GM23338 (cell line): ENCODE data around the gene MCTP1. TPM values are rescaled to one million over a fixed set of nuclear protein-coding genes. Genes with fewer than 3 reads are reported as not detected.

ENCODE experiments used
- ATAC-seq: fragments of 200-7000 bp; cut with Tn5 transposase; 3 replicates; pipeline ENCODE4 v1.9.1; 2020
- DNase-seq: peaks from one replicate; pipeline ENCODE4 v3.0.0-alpha.2; 2015; ENCODE audit warnings: low spot score
- H2AFZ ChIP-seq: fragments of 200-600 bp; sonication (generic); 2 replicates; pipeline ENCODE4 v1.8.0; 2016; ENCODE audit warnings: antibody characterized with exemption, mild to moderate bottlenecking, moderate library complexity
- H3F3A ChIP-seq: fragments of 200-600 bp; sonication (generic); replicated peaks from 2 replicates; pipeline ENCODE4 v1.8.0; 2017; ENCODE audit warnings: antibody characterized with exemption, mixed run types, low read depth
- H3K27ac ChIP-seq: fragments of 200-600 bp; sonication (generic); 2 replicates; pipeline ENCODE4 v1.6.1; 2016; ENCODE audit warnings: low read depth
- H3K27me3 ChIP-seq: fragments of 200-600 bp; sonication (generic); 2 replicates; pipeline ENCODE4 v1.8.0; 2016; ENCODE audit warnings: mild to moderate bottlenecking, mixed run types, moderate library complexity; ENCODE audit not compliant: insufficient read depth
- H3K36me3 ChIP-seq: fragments of 200-600 bp; sonication (generic); 2 replicates; pipeline ENCODE4 v1.8.0; 2016; ENCODE audit warnings: mild to moderate bottlenecking; ENCODE audit not compliant: insufficient read depth
- H3K4me1 ChIP-seq: fragments of 200-600 bp; sonication (generic); 2 replicates; pipeline ENCODE4 v1.8.0; 2016; ENCODE audit warnings: mild to moderate bottlenecking, moderate library complexity; ENCODE audit not compliant: insufficient read depth
- H3K4me2 ChIP-seq: fragments of 200-600 bp; sonication (generic); 2 replicates; pipeline ENCODE4 v1.7.1; 2017; ENCODE audit warnings: mixed run types
- H3K4me3 ChIP-seq: fragments of 200-600 bp; sonication (generic); 2 replicates; pipeline ENCODE4 v1.6.1; 2016; ENCODE audit warnings: mixed run types
- H3K79me2 ChIP-seq: fragments of 200-600 bp; sonication (generic); replicated peaks from 2 replicates; pipeline ENCODE4 v1.8.0; 2017; ENCODE audit warnings: mild to moderate bottlenecking; ENCODE audit not compliant: insufficient read depth
- H3K9me2 ChIP-seq: fragments of 200-600 bp; sonication (generic); 2 replicates; pipeline ENCODE4 v1.8.0; 2017; ENCODE audit not compliant: insufficient read depth
- H4K20me1 ChIP-seq: fragments of 200-600 bp; sonication (generic); replicated peaks from 2 replicates; pipeline ENCODE4 v1.8.0; 2017; ENCODE audit warnings: mild to moderate bottlenecking; ENCODE audit not compliant: insufficient read depth
- H3K27ac Mint-ChIP-seq: 2 replicates; pipeline ENCODE4 v1.8.0; 2020; ENCODE audit warnings: inconsistent platforms, mild to moderate bottlenecking, moderate library complexity, mixed read lengths
- H3K27me3 Mint-ChIP-seq: 3 replicates; pipeline ENCODE4 v1.8.0; 2022; ENCODE audit warnings: low read depth, mild to moderate bottlenecking, moderate library complexity, mixed read lengths, inconsistent platforms; ENCODE audit not compliant: insufficient read depth, poor library complexity
- H3K36me3 Mint-ChIP-seq: 3 replicates; pipeline ENCODE4 v1.8.0; 2021; ENCODE audit warnings: low read depth, mild to moderate bottlenecking, inconsistent platforms, moderate library complexity, mixed read lengths
- H3K4me1 Mint-ChIP-seq: 3 replicates; pipeline ENCODE4 v1.8.0; 2020; ENCODE audit warnings: mild to moderate bottlenecking, inconsistent platforms, mixed read lengths
- H3K4me3 Mint-ChIP-seq: 3 replicates; pipeline ENCODE4 v1.8.0; 2021; ENCODE audit warnings: moderate library complexity, mild to moderate bottlenecking, inconsistent platforms, mixed read lengths
- H3K9me3 Mint-ChIP-seq: 3 replicates; pipeline ENCODE4 v1.8.0; 2020; ENCODE audit warnings: moderate library complexity, mild to moderate bottlenecking, inconsistent platforms, mixed read lengths
- CREB1 ChIP-seq: fragments of 250-450 bp; sonication (Bioruptor Pico); IDR thresholded peaks from 2 replicates; pipeline ENCODE4 v1.5.0; 2020; ENCODE audit warnings: low read depth, mild to moderate bottlenecking, moderate library complexity
- ETS1 ChIP-seq: IDR thresholded peaks from 2 replicates; pipeline ENCODE4 v1.6.1; 2016; ENCODE audit warnings: antibody characterized with exemption
- EZH2 ChIP-seq: fragments of 200-600 bp; sonication (generic); IDR thresholded peaks from one replicate; pipeline ENCODE4 v1.8.0; 2017; ENCODE audit warnings: antibody characterized with exemption, mild to moderate bottlenecking, low read depth; ENCODE audit not compliant: unreplicated experiment
- EZH2phosphoT487 ChIP-seq: fragments of 200-600 bp; sonication (generic); IDR thresholded peaks from one replicate; pipeline ENCODE4 v1.8.1; 2018; ENCODE audit warnings: antibody characterized with exemption; ENCODE audit not compliant: unreplicated experiment
- JUNB ChIP-seq: IDR thresholded peaks from one replicate; pipeline ENCODE4 v1.6.1; 2016; ENCODE audit warnings: antibody characterized with exemption; ENCODE audit not compliant: unreplicated experiment
- NANOG ChIP-seq: IDR thresholded peaks from 2 replicates; pipeline ENCODE4 v1.6.1; 2016; ENCODE audit warnings: antibody characterized with exemption, borderline replicate concordance
- POLR2AphosphoS5 ChIP-seq: IDR thresholded peaks from 2 replicates; pipeline ENCODE4 v1.6.1; 2016; ENCODE audit warnings: antibody characterized with exemption, low read depth
- STAT1 ChIP-seq: IDR thresholded peaks from one replicate; pipeline ENCODE4 v1.6.1; 2016; ENCODE audit warnings: antibody characterized with exemption; ENCODE audit not compliant: unreplicated experiment
- ZNF114 ChIP-seq: fragments of 250-450 bp; sonication (Bioruptor Pico); IDR thresholded peaks from 2 replicates; pipeline ENCODE4 v1.5.0; 2020; ENCODE audit warnings: mild to moderate bottlenecking, moderate library complexity
- ZNF331 ChIP-seq: fragments of 250-450 bp; sonication (Bioruptor Pico); IDR thresholded peaks from 2 replicates; pipeline ENCODE4 v1.5.0; 2020; ENCODE audit warnings: low read depth, mild to moderate bottlenecking, moderate library complexity
- ZNF462 ChIP-seq: fragments of 250-450 bp; sonication (Bioruptor Pico); IDR thresholded peaks from 2 replicates; pipeline ENCODE4 v1.5.0; 2020; ENCODE audit warnings: mild to moderate bottlenecking, moderate library complexity
- polyA plus RNA-seq: library from polyadenylated mRNA; unstranded; fragments of >200 nt; fragmentation: Nextera tagmentation; extraction: Ambion mirVana; gene quantifications from 2 replicates; pipeline ENCODE4 v1.2.1, GENCODE V29; 2016
- total RNA-seq: library from RNA; depleted of rRNA; stranded (reverse); fragments of >200 nt; shearing (Covaris generic); gene quantifications from 2 replicates; pipeline ENCODE4 v1.2.3, GENCODE V29; 2014
- TF ChIP-seq, protein P1 (sequence below): IDR thresholded peaks from one replicate; pipeline ENCODE4 v1.6.1; 2018; ENCODE audit warnings: antibody characterized with exemption; ENCODE audit not compliant: unreplicated experiment
- TF ChIP-seq, protein P2 (sequence below), 2 experiments: fragments of 200-600 bp in 1 of 2; sonication (generic) in 1 of 2; conservative IDR thresholded peaks; 2 replicates each; pipeline versions ENCODE4 v1.5.1 to v1.6.1; 2016 to 2017; ENCODE audit warnings: antibody characterized with exemption in 2 of 2, low read depth in 2 of 2, mild to moderate bottlenecking in 2 of 2, moderate library complexity in 1 of 2

MCTP1 gene
- total and polyA plus RNA-seq, 2 experiments from 2014 or later: 3.7 to 4.2 TPM

DNA sequence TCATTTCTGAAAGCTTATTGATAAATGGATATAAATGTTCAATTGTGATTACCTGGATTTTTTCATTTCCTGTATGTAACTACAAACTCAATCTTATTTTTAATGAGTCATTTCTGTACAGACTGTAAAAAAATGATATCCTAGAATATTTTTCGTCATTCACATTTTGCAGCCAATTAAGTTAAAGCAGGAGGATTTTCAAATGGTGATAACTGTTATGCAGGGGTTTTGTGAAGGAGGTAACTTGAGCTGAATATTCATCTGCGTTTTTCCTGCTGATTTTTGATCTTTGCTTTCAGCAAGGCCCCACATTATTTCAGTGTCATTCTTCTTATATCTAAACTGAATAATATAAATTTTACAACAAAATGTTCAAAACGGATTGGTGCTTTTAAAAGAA lies 592.3 kb downstream of the MCTP1 start:
- Histone ChIP-seq H3K27ac (no peak overlapping the region), H4K20me1 (no peaks in the 10 kb centered on the region; the same call in 1 of the 2 replicates), H3K27me3 (no peaks in the 10 kb centered on the region), H3K4me3 (no peak overlapping the region), H3F3A (no peaks in the 10 kb centered on the region), H3K36me3 (no peaks in the 10 kb centered on the region; the same call in 1 of the 2 replicates), H2AFZ (no peak overlapping the region), H3K79me2 (no peaks in the 10 kb centered on the region), H3K4me1 (peaks cover 18% of the 10 kb centered on the region), H3K4me2 (no peak overlapping the region), H3K9me2 (no peaks in the 10 kb centered on the region)
- Mint-ChIP-seq H3K9me3 (no peaks in the 10 kb centered on the region), H3K4me1 (peaks cover 17% of the 10 kb centered on the region), H3K36me3 (peaks cover 4% of the 10 kb centered on the region; the same call in 2 of the 3 replicates), H3K27ac (peak overlapping the region; percentile 70; the same call in 1 of the 2 replicates), H3K4me3 (no peak overlapping the region), H3K27me3 (no peaks in the 10 kb centered on the region)
- ATAC-seq: no peak
- DNase-seq: no peak
- TF ChIP-seq JUNB: no peak
- TF ChIP-seq ZNF114 (CRISPR knock-in tag): no peak
- TF ChIP-seq ETS1: no peak
- TF ChIP-seq, protein P1, sequence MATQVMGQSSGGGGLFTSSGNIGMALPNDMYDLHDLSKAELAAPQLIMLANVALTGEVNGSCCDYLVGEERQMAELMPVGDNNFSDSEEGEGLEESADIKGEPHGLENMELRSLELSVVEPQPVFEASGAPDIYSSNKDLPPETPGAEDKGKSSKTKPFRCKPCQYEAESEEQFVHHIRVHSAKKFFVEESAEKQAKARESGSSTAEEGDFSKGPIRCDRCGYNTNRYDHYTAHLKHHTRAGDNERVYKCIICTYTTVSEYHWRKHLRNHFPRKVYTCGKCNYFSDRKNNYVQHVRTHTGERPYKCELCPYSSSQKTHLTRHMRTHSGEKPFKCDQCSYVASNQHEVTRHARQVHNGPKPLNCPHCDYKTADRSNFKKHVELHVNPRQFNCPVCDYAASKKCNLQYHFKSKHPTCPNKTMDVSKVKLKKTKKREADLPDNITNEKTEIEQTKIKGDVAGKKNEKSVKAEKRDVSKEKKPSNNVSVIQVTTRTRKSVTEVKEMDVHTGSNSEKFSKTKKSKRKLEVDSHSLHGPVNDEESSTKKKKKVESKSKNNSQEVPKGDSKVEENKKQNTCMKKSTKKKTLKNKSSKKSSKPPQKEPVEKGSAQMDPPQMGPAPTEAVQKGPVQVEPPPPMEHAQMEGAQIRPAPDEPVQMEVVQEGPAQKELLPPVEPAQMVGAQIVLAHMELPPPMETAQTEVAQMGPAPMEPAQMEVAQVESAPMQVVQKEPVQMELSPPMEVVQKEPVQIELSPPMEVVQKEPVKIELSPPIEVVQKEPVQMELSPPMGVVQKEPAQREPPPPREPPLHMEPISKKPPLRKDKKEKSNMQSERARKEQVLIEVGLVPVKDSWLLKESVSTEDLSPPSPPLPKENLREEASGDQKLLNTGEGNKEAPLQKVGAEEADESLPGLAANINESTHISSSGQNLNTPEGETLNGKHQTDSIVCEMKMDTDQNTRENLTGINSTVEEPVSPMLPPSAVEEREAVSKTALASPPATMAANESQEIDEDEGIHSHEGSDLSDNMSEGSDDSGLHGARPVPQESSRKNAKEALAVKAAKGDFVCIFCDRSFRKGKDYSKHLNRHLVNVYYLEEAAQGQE: no peak
- no peak for TF ChIP-seq EZH2
- TF ChIP-seq CREB1 (CRISPR knock-in tag): no peak
- TF ChIP-seq STAT1: no peak
- TF ChIP-seq, protein P2, sequence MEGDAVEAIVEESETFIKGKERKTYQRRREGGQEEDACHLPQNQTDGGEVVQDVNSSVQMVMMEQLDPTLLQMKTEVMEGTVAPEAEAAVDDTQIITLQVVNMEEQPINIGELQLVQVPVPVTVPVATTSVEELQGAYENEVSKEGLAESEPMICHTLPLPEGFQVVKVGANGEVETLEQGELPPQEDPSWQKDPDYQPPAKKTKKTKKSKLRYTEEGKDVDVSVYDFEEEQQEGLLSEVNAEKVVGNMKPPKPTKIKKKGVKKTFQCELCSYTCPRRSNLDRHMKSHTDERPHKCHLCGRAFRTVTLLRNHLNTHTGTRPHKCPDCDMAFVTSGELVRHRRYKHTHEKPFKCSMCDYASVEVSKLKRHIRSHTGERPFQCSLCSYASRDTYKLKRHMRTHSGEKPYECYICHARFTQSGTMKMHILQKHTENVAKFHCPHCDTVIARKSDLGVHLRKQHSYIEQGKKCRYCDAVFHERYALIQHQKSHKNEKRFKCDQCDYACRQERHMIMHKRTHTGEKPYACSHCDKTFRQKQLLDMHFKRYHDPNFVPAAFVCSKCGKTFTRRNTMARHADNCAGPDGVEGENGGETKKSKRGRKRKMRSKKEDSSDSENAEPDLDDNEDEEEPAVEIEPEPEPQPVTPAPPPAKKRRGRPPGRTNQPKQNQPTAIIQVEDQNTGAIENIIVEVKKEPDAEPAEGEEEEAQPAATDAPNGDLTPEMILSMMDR (conservative IDR thresholded peaks at IDR 0.05; ENCODE audit: low read depth in 2 of 2): no peak
- no peak for TF ChIP-seq POLR2AphosphoS5
- TF ChIP-seq EZH2phosphoT487: no peak
- TF ChIP-seq ZNF331: no peak
- TF ChIP-seq ZNF462 (CRISPR knock-in tag): no peak
- TF ChIP-seq NANOG: no peak
